NCI-H146 treated with DMSO at 0.1 percent for 48 hours (cell line): ENCODE data around the gene VSIG4.
"Not testable (repeated sequence)": the region's sequence is repeated elsewhere in the genome, so short reads cannot be mapped to it uniquely, and the experiment has no call there.

ENCODE experiments used
- DNase-seq: peaks from one replicate; lab custom pipeline; 2025; ENCODE audit not compliant: unreplicated experiment; lab: John Stamatoyannopoulos, UW

VSIG4 gene, protein sequence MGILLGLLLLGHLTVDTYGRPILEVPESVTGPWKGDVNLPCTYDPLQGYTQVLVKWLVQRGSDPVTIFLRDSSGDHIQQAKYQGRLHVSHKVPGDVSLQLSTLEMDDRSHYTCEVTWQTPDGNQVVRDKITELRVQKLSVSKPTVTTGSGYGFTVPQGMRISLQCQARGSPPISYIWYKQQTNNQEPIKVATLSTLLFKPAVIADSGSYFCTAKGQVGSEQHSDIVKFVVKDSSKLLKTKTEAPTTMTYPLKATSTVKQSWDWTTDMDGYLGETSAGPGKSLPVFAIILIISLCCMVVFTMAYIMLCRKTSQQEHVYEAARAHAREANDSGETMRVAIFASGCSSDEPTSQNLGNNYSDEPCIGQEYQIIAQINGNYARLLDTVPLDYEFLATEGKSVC

DNA sequence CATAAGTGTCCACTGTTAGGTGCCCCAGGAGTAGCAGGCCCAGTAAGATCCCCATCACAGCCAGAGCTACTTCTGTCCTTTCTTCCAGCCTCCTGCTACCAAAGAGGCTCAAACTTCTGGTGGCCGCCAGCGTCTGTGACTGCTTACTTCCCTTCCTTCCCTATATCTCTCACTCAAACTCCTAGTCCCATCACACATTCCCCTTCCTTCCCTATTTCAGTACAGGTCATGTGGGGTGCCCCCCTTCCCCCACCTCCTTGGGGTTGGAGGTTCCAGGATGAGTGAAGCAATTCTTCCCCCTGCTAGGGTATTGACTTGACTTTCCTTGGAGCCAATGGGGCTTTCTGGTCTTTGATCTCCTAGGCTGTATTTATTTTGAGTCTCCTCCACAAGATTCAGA lies at the start of gene VSIG4:
VSIG4 (minus strand) TSS at position 137 of the 400 bp plus-strand sequence; CDS start at position 55, 82 bp downstream.
- DNase-seq: no peak

DNA sequence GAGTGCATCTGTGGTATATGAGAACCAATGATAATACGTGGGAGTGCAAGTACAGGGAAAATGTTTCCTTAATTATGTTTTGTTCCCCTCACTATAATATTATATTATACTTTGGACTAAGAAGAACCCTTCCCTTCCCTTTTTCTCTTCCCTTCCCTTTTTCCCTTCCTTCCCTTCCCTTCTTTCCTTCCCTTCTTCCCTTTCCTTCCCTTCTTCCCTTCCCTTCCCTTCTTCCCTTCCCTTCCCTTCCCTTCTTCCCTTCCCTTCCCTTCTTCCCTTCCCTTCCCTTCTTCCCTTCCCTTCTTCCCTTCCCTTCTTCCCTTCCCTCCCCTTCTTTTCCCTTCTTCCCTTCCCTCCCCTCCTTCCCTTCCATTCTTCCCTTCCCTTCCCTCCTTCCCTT lies 36.9 kb upstream of the VSIG4 start:
- no peak for DNase-seq

DNA sequence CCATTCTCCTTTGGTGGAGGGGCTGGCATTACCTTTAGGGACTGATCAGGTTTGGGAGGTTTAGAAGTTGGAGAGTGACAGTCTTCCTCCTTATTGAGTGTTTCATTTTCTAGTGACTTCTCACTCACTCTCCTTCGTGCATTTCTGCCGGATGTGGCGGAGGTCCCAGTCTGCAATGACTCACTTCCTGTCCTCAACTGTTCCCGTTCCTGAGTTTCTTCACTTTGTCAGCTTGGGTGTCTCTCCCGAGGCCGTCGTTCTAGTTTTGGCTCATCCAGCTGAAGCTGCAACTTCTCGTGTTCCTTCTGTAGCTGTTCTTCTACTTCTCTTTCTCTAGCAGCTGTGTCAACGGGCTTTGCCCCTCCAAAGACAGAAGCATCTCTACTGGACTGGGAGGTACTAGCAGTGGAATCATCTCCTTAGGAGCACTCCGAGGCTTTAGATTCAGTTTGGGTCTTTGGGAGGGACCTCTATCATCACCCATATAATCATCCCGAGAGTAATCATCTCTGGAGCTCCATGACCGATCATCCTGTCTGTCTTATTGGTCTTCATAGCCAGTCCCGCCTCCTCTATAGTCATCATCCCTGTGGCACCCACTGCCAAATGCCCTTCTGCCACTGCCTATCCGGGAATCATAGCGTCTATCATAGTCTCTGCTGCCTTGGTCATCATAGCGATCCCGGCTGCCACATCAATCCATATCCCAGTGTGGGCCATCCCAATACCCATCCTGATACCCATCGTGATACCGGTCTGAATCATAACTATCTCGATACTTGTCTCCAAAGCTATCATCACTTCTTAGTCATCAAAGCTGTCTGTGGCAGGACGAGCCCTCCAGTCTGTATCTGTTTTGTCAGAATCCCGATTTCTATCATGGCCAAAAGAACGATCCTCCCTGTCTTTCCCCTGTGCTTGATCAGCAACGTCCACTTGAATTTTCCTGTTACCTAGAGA lies 35.3 kb upstream of the VSIG4 start:
- no peak for DNase-seq

DNA sequence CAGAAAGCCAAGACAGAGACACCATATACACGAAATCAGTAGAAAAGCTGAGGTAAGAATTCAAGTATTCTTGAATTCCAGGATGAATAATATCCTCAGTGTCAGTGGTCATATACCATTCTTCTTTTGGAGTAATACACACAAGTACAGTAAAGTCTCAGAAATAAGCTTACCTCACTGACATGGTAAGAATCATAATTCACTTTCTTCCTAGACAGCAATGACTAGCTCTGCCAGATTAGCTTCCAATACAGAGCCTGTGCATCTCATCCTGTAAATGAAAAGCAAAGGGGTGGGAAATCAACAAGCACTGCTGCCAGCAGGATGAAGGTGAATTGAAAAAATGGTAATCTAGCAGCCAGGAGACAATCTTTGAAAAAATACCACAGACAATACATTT lies 31.2 kb upstream of the VSIG4 start:
- DNase-seq: no peak

DNA sequence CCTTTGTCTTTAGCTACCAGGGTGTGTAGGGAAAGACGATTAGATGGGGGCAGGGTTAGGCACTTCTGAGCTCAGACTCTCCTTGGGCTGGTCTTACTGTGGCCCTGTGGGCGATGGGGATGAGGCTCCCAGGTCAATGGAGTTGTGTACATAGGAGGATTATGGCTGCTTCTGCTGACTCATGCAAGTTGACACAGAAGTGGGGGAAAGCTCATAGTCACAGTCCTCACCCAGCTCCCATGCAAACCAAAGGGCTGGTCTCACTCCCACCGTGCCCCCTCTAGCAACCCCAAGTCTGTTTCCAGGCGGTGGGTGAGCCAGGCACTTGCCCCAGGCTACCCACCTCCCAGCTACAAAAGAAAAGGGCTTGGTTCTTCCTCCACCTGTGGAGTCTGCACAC lies 24.4 kb upstream of the VSIG4 start:
- DNase-seq: no peak

DNA sequence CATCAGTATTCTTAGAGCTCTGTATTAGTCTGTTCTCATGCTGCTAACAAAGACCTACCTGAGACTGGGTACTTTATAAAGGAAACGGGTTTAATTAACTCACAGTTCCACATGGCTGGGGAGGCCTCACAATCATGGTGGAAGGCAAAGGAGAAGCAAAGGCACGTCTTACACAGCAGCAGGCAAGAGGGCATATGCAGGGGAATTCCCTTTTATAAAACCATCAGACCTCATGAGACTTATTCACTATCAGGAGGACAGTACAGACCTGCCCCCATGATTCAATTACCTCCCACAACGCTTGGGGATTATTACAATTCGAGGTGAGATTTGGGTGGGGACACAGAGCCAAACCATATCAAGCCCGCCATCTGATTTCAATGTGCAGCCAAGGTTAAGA lies 17.1 kb upstream of the VSIG4 start:
- DNase-seq: not testable (repeated sequence)

DNA sequence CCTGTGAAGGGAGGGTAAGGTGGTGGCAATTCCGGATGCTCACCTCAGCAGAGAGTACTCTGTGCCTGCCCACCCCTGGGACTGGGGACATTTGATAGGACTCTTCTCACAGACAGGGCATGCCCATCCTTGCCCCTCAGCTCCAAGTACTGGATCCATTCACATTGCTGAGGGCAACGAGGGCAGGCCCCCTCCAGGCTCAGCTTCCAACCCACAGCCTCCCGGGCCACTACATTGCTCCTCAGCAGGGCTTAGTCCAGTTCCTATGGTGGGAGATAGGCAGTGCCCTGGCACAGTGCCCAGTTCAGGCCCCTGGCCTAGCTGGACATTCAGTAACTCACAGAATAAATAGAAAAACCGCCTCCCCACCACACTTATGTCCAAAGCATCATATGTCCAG lies 15.1 kb upstream of the VSIG4 start:
- no peak for DNase-seq

DNA sequence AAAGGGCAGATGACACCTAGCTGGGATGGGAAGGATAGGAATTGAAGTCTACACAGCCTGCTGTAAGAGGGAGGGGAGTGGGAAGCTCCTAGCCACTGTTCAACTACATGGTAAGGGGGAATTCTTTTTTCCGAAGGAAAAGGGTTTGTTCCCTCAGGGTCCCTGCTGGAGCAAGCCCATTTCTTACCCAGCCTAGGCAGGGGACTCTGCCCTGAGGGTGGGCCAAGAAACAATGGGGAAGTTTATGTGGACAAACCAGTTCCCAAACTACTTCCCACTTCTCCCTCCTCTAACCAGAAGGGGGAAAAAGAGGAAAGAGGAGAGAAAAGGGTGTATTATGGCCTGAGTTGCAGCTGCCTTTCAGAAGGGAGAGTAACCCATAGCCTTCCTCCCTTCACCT lies 13.5 kb upstream of the VSIG4 start:
- DNase-seq: no peak

DNA sequence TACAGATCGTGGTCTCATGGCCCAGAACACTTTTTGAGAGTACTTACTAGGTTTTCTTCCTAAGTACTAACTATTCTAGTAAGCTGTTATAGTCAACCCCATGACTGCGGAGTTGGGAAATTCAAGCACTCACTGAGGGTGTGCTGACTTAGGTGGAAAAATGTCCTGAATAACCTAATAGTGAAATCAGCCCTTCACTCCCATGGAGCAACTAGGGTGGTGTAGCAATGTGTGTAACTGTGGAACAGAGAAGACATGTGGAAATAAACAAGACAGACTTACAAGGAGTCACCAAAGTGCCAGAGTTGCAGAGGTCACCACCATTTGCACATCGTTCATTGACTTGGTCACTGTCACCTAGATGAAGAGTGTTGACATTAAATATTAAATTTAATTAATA lies 12.1 kb upstream of the VSIG4 start:
- DNase-seq: no peak

DNA sequence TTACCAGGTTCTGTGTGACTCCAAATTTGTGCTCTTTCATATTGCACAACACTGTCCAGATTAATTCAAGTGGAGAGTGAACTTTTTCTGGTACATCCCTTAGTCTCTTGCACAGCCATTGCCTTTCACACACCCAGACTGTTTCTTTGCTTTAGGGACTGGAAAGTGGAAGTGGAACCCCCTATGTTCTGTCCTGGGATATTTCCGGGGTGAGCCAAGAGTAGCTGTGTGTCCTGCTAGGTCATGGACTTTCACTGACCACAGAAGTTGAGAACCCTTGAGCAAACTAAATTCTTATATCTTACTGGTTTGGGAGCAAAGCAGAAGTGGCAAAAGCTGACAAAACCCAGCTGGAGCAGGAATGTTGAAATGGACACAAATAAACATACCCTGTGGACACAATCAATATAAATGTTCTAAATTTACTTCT lies 10.3 kb upstream of the VSIG4 start:
- no peak for DNase-seq

DNA sequence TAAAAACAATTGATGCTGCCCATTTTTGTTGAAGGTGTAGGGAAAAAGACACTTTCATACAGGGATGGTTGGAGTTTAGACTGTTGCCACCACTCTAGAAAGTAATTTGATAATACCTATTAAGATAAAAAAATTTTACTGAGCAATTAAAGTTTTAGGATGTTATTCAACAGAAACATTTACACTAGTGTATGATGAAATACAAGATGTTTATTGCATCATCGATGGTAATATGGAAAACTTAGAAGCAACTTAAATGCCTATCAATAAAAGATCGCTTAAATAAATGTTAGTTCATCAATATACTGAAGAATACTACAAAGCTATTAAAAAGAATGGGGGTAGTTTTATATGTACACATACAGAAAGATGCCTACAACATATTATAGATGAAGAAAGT lies 9.2 kb upstream of the VSIG4 start:
- no peak for DNase-seq

DNA sequence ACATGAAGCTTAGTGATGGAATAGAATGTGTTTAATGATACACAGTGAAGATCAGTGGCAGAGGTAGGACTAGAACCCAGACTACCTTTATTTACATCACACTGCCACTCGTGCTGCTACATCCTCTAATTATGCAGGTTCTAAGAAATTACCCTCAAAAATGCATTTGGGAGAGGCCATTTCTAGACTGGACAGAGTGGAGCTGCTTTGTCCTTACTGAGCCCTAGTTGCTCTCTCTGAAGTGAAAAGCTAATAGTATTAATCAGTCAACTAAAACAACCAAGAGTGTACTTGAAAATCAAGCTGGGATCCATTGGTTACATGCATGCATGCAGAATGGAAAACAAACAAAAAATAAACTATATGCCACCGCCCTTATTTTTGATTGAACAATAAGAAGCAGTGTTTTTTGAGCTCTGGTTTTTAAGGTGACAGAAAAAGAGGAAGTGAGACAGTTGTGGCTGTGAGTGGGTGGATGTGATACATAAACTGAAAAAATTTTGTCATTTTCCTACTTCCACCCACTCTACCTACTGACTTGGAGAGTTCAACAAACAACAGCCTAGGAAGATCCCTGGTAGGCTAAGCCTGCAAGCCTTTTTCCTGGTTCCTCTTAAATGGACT lies 6.8 kb upstream of the VSIG4 start:
- no peak for DNase-seq

DNA sequence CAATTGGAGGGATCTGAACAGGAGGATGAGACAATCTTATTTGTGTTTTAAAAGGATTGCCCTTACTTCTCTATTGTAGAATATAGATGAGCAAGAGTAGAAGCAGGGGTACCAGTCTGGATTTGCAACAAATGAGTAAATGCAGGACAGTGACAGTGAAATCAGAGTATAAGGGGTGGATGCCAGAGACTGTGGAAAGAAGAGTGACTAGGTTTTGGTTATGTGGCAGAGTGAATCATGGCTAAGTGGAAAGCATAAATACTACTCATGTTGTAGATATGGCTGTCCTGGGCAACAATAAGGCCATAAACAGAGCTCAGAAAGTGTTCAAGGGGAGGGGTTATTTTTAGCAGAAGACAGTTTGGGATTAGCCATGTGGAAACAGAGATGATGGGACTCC lies 6.0 kb upstream of the VSIG4 start:
- no peak for DNase-seq

DNA sequence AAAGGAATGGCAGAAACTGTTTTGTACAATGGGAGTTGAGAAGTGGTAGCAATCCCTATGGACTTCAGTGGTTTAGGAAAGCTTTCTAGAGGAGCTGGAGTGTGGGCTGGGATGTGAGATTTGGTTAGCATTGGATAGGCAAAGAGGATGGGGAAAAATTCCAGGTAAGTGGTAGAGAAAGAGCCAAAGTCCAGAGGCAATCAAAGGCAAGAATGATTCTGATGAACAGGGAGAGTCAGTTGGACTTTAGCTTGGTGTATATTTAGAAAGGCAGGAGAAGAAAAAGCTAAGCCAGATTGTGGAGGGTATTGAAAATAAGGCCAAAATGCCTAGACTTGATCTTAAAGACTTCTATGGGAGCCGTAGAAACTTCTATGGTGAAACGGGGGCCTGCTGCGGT lies 3.7 kb upstream of the VSIG4 start:
- no peak for DNase-seq

DNA sequence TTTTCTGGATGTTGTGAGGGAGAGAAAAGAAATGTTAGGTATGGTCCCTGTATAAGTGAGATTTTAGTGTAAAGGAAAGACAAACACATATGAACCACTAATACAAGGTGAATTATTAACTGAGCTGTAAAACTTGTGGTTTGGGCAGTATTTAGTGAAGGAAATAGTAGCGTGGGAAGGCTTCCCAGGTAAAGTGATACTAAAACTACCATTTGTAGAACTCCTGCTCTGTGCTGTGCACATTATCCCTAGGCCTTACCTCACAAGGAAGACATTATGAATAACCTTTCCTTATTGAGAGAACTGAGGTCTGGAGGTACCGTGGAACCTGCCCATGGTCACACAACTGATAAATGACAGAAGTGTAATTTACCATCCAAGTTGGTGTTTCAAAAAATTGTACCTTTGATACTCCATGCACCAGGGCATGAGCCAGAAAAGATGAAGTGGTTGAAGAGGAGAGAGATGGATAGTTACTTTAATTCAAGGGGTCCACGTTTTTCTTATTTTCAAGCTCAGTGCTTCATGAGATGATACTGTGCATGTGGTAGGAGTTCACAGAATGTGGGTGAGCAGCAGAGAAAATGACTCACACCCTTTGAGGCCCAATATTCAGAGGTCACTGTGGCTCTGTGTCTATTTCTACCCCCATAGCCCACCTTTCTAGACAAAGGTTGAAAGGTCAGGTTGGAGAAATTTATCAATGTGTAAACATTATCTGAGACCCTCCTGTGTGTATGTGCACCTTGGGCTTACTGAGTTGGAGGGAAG lies 2.6 kb upstream of the VSIG4 start:
- no peak for DNase-seq

DNA sequence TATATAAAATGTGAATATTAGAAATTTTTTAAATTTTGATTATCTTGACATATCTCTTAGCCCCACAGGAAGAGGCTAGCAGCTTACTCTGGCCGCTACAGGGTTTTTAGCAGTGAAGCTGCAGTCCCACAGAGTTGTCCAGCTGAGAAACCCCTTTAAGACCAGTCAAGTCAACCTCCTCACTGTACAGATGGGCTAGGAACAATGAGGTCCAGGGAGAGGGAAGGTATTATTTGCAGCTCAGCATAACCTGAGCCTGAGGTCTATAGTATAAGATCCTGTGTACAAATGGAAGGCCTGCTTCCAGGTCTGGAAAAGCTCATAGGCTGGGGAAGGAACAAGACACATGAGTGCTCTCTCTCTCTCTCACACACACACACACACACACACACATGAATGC lies 1.8 kb downstream of the VSIG4 start:
- no peak for DNase-seq

DNA sequence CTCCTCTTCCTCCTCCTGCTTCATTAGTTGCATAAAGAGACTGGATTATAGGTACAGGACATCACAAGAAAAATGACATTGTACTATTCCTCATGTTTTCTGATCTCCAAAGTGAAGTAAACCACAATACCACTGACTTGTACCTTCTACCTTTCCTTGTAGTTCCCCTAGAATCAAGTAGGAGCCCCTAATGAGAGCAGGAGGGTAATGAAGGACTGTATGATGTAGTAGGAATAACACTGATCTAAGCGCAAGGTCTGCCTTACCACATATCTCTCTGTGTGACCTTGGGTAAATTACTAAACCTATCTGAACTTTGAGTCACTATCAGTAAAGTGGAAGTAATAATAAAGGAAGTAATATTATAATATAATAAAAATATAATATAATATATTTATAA lies 3.6 kb downstream of the VSIG4 start:
- DNase-seq: no peak

DNA sequence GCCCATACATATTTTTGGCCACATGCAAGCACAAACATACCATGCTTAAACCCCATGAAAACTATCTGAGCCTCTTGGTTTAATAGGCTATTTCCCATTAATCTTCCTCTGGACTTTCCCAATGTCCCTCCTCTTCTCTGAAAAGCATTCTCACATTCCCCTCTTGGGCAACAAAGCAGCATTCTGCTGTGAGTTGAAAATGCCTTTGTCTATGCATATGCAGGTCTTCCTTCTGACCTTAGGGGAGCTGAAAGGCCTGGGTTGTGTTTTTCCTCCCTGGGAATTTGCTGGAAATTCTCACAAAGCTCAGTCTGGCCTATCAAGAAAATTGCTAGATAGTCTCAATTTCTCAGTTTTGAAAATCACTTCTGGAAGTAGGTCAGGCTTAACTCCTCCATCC lies 4.2 kb downstream of the VSIG4 start:
- DNase-seq: no peak

DNA sequence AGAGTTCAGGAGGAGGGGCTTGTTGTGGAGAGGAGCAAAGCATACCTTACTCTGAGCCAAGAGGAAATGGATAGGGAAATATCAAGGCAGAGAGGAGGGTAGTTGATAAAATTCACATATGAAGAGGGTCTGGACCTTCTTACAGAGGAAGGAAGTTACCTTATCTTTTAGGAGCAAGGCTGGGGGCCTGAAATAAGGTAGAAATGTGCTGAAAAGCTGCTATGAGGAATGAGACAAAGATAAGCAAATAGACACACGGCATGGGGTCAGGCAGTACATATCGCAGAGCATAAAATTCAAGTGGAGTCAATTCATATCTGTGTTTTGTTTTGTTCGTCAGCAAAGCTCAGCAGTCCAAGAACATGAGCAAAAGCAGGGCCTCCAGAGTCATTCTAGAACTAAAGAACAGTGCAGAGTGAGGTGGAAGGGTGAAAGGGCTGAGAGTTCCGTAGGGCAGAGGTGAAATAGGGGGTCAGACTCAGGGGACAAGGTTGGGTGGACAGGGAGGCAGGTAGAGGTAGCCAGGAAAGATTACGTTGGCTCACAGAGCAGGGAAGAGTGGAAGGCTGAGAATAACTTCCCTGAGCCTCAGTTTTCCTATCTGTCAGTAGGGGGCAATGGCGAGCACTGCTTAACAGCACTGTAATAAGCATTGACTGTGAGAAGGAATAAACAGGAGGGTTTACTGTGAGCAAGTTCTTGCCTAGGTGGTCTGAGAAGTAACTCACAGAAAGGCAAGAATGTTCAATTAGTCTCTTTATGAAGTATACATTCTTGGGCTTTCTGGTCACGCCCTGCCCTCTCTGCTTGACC lies 9.2 kb downstream of the VSIG4 start:
- DNase-seq: no peak

DNA sequence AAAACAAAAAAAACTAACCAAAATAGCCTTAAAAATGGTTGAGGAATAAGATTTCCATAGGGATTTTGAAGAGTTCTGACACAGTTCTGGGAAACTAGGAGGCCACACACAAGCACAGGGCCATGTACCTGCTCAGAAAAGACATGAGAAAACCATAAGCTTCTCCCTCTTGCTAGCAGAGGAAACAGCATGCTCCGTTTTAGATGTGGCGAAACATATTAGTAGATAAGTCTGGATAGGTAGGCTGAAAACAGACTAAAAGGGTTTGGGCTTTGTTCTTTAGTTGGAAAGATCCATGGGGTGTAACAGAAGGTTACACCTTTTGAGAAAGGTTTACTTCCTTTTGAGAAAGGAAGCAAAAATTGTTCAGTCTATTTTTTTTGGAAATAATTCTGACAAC lies 10.9 kb downstream of the VSIG4 start:
- no peak for DNase-seq
